HepG2 (cell line): ENCODE measurements around the gene HCRTR1.

ENCODE experiments used
- CTCF ChIP-seq: sonication (generic); formaldehyde crosslinking; IDR thresholded peaks from 2 replicates; pipeline ENCODE4 v1.5.0; 2020; ENCODE audit warnings: mild to moderate bottlenecking, missing genetic modification reagents, moderate library complexity
- E2F5 ChIP-seq: sonication (generic); formaldehyde crosslinking; conservative IDR thresholded peaks from 2 replicates; pipeline ENCODE4 v1.4.0; 2020; ENCODE audit warnings: missing genetic modification reagents
- POLR2A ChIP-seq, 2 experiments: IDR thresholded peaks; 2 replicates each; pipeline ENCODE4 v1.6.1; 2011; ENCODE audit warnings: low read depth in 2 of 2, low read length in 2 of 2, mild to moderate bottlenecking in 1 of 2, moderate library complexity in 1 of 2; ENCODE audit not compliant: insufficient read depth in 1 of 2
- RAD51 ChIP-seq: fragments of 450-650 bp; IDR thresholded peaks from 2 replicates; pipeline ENCODE4 v1.6.1; 2016; ENCODE audit warnings: borderline replicate concordance
- RFX5 ChIP-seq: IDR thresholded peaks from 2 replicates; pipeline ENCODE4 v1.6.1; 2011; ENCODE audit warnings: low read depth, low read length, improper control_type of control experiment
- XRCC5 ChIP-seq: fragments of 200-400 bp; formaldehyde crosslinking; optimal IDR thresholded peaks from 2 replicates; pipeline ENCODE3; 2017; ENCODE audit warnings: mild to moderate bottlenecking, low read length
- ZFP36 ChIP-seq: fragments of 150-350 bp; IDR thresholded peaks from 2 replicates; pipeline ENCODE4 v1.6.1; 2018; ENCODE audit warnings: borderline replicate concordance, low read length, low read depth; ENCODE audit not compliant: partially characterized antibody

- TF ChIP-seq XRCC5: no peak
- no peak for TF ChIP-seq RFX5
- TF ChIP-seq RAD51: no peak
- no peak for TF ChIP-seq CTCF (CRISPR knock-in tag)
- TF ChIP-seq ZFP36: no peak
- TF ChIP-seq E2F5 (CRISPR knock-in tag): no peak
- TF ChIP-seq POLR2A (IDR thresholded peaks at IDR 0.05; ENCODE audit: insufficient read depth in 1 of 2, low read depth in 2 of 2, low read length in 2 of 2): no peak
Observed at GRCh38 chr1:31596737-31597097, 20.8 kb upstream of the HCRTR1 start.
